ENCODE data around the gene NLRX1. TPM values are rescaled to one million over a fixed set of nuclear protein-coding genes. Genes with fewer than 3 reads are reported as not detected.

The NLRX1 gene
- total RNA-seq, 1 donor from 2014 or later, result 10.2 TPM

DNA sequence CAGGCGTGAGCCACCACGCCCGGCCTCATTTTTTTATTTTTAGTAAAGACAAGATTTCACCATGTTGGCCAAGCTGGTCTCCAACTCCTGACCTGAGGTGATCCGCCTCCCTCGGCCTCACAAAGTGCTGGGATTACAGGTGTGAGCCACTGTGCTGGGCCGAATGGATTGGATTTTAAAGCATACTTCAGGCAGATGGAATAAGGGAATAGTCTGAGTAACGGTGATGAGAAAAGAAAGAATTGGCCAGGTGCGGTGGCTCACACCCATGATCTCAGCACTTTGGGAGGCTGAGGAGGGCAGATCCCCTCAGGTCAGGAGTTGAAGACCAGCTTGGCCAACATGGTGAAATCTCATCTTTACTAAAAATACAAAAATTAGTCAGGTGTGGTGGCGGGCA lies 35.5 kb downstream of the NLRX1 start:
- no peak overlapping the region for H3K4me3 Mint-ChIP-seq
- Histone ChIP-seq H3K4me3 (no peak overlapping the region), H3K36me3 (no peaks in the 10 kb centered on the region), H4K20me1 (ENCODE audit: low read depth) (peaks cover 22% of the 10 kb centered on the region), H3K27me3 (no peaks in the 10 kb centered on the region), H3K4me1 (peaks cover 12% of the 10 kb centered on the region), H3K9ac (no peak overlapping the region), H3K9me3 (ENCODE audit: low read depth) (no peaks in the 10 kb centered on the region), H3K4me2 (no peak overlapping the region), H3K79me2 (ENCODE audit: low read depth) (peaks cover 24% of the 10 kb centered on the region), H3F3A (ENCODE audit: low read depth) (peaks cover 17% of the 10 kb centered on the region), H2AFZ (replicated peaks) (no peak overlapping the region), H3K27ac (no peak overlapping the region)
- TF ChIP-seq EZH2 (IDR thresholded peaks at IDR 0.05) (no peak), EZH2phosphoT487 (IDR thresholded peaks at IDR 0.05) (no peak)
- TF ChIP-seq, protein P1, sequence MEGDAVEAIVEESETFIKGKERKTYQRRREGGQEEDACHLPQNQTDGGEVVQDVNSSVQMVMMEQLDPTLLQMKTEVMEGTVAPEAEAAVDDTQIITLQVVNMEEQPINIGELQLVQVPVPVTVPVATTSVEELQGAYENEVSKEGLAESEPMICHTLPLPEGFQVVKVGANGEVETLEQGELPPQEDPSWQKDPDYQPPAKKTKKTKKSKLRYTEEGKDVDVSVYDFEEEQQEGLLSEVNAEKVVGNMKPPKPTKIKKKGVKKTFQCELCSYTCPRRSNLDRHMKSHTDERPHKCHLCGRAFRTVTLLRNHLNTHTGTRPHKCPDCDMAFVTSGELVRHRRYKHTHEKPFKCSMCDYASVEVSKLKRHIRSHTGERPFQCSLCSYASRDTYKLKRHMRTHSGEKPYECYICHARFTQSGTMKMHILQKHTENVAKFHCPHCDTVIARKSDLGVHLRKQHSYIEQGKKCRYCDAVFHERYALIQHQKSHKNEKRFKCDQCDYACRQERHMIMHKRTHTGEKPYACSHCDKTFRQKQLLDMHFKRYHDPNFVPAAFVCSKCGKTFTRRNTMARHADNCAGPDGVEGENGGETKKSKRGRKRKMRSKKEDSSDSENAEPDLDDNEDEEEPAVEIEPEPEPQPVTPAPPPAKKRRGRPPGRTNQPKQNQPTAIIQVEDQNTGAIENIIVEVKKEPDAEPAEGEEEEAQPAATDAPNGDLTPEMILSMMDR (IDR thresholded peaks at IDR 0.05), result no peak
- no peaks in the 10 kb centered on the region for H3K9me3 Mint-ChIP-seq
- peaks cover 21% of the 10 kb centered on the region for H3K4me1 Mint-ChIP-seq
- H3K36me3 Mint-ChIP-seq, result peaks cover 1% of the 10 kb centered on the region
- peaks cover 5% of the 10 kb centered on the region for H3K27me3 Mint-ChIP-seq (ENCODE audit: insufficient read depth, low read depth)
- H3K27ac Mint-ChIP-seq, result no peak overlapping the region
- DNase-seq (ENCODE audit: low spot score), result no peak

DNA sequence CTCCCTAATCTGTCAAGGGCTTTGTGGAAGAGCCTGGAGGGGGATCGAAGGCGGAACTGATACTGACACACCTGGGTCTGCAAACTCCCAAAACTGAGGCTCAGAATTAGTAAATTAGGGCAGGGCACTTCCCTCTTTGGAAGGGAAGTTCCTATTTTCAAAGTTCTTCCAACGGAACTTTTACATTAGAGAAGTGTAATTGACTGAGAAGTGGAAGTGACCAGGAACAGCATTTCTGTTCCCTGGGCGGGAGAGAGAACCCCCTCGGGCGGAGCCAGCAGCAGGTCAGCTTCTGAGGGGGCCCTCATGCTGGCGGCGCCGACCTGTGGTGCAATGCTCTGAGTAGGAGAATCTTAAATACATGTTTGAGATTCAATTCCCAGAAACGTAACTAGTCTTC lies 36.6 kb downstream of the NLRX1 start:
- Mint-ChIP-seq H3K36me3 (peaks cover 1% of the 10 kb centered on the region), H3K27ac (no peak overlapping the region), H3K9me3 (no peaks in the 10 kb centered on the region), H3K27me3 (ENCODE audit: insufficient read depth, low read depth) (peaks cover 5% of the 10 kb centered on the region), H3K4me3 (peak overlapping the region; percentile 85), H3K4me1 (peaks cover 26% of the 10 kb centered on the region)
- H4K20me1 ChIP-seq (ENCODE audit: low read depth), result peaks cover 32% of the 10 kb centered on the region
- H3K9me3 ChIP-seq (ENCODE audit: low read depth), result no peaks in the 10 kb centered on the region
- peak overlapping the region; percentile 87 for H3K4me2 ChIP-seq
- TF ChIP-seq EZH2 (IDR thresholded peaks at IDR 0.05), result no peak
- no peak for TF ChIP-seq EZH2phosphoT487 (IDR thresholded peaks at IDR 0.05)
- TF ChIP-seq, protein P1 (IDR thresholded peaks at IDR 0.05), result no peak
- peaks cover 17% of the 10 kb centered on the region for H3F3A ChIP-seq (ENCODE audit: low read depth)
- no peaks in the 10 kb centered on the region for H3K36me3 ChIP-seq
- H3K27me3 ChIP-seq, result no peaks in the 10 kb centered on the region
- H2AFZ ChIP-seq (replicated peaks), result peak overlapping the region; percentile 81
- H3K4me3 ChIP-seq, result peak overlapping the region; percentile 99
- no peak overlapping the region for H3K27ac ChIP-seq
- H3K9ac ChIP-seq, result no peak overlapping the region
- peaks cover 34% of the 10 kb centered on the region for H3K79me2 ChIP-seq (ENCODE audit: low read depth)
- DNase-seq (ENCODE audit: low spot score), result no peak
- H3K4me1 ChIP-seq, result peaks cover 12% of the 10 kb centered on the region

DNA sequence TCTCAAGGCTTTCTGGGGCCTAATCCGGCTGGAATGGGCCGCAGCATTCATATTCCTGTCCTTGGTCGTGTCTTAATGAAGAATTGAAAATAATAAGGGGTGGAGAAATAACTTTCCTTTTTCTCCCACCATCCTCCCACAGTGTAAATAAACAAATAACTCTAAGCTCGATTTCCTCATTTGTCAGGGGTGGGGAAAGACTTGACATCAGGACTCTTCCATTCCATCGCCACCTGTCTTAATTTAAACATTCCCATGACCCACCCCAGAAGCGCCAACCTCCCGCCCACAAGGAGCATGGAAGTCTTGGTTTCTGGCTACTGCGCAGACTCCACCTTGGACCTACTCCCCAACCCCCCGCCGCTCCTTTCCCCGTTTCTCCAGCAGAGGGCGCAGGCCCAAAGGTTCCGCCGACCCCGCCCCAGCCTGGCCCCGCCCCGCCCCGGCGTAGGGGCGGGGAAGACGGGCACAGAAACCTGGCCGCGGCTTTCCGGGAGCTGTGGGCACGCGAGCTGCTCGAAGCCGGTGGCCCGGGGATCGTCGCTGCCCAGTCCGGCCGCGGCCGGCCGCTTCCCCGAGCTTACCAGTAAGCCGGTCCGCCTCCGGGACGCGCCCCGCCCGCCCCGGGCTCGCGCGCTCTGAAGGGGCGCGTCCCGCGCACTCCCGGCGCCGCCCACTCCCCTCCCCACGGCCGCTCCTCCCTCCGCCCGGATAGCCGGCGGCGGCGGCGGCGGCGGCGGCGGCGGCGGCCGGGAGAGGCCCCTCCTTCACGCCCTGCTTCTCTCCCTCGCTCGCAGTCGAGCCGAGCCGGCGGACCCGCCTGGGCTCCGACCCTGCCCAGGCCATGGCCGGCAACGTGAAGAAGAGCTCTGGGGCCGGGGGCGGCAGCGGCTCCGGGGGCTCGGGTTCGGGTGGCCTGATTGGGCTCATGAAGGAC lies 37.3 kb downstream of the NLRX1 start, which contains the start of gene CBL:
CBL (plus strand) TSS at position 766 of the 937 bp plus-strand sequence; CDS start at position 845, 79 bp downstream.
- H3K79me2 ChIP-seq (ENCODE audit: low read depth), result peaks cover 42% of the 10 kb centered on the region
- H3K9ac ChIP-seq, result peak within 1 kb of the TSS; percentile 54
- H3K36me3 Mint-ChIP-seq, result peaks cover 1% of the 10 kb centered on the region
- no peak for TF ChIP-seq EZH2 (IDR thresholded peaks at IDR 0.05)
- TF ChIP-seq, protein P1 (IDR thresholded peaks at IDR 0.05), result peak; percentile 85
- TF ChIP-seq EZH2phosphoT487 (IDR thresholded peaks at IDR 0.05), result no peak
- H4K20me1 ChIP-seq (ENCODE audit: low read depth), result peaks cover 32% of the 10 kb centered on the region
- H3K4me2 ChIP-seq, result peak within 1 kb of the TSS; percentile 87
- peak within 1 kb of the TSS; percentile 78 for H3K27ac Mint-ChIP-seq
- H3K27me3 ChIP-seq, result no peaks in the 10 kb centered on the region
- peak within 1 kb of the TSS; percentile 74 for H3K27ac ChIP-seq
- no peaks in the 10 kb centered on the region for H3K36me3 ChIP-seq
- H3K4me1 ChIP-seq, result peaks cover 12% of the 10 kb centered on the region
- H3K9me3 ChIP-seq (ENCODE audit: low read depth), result no peaks in the 10 kb centered on the region
- peaks cover 17% of the 10 kb centered on the region for H3F3A ChIP-seq (ENCODE audit: low read depth)
- peaks cover 5% of the 10 kb centered on the region for H3K27me3 Mint-ChIP-seq (ENCODE audit: insufficient read depth, low read depth)
- peak within 1 kb of the TSS; percentile 99 for H3K4me3 ChIP-seq
- peak within 1 kb of the TSS; percentile 83 for H2AFZ ChIP-seq (replicated peaks)
- peak within 1 kb of the TSS; percentile 98 for H3K4me3 Mint-ChIP-seq
- H3K4me1 Mint-ChIP-seq, result peaks cover 26% of the 10 kb centered on the region
- peak; percentile 96 for DNase-seq (ENCODE audit: low spot score)
- H3K9me3 Mint-ChIP-seq, result no peaks in the 10 kb centered on the region
